ENCODE data around the gene RASGEF1B. TPM values are rescaled to one million over a fixed set of nuclear protein-coding genes. Genes with fewer than 3 reads are reported as not detected.
A peak's percentile ranks its signal among the peaks of the same experiment; 100 is the strongest.

Gene RASGEF1B
- total RNA-seq (10 to 100 TPM in 4 of 9 donors, 1 to 10 TPM in 5; 6.0 to 27.2 (median 8.9) TPM), polyA plus RNA-seq (10 to 100 TPM in 1 of 3 donors, 1 to 10 TPM in 2; 5.6 to 13.9 (median 7.1) TPM)
- long read RNA-seq, donor 1 = 0 reads
- long read RNA-seq, donor 2 = 0 reads
- long read RNA-seq, donor 3 = 0 reads
- long read RNA-seq, donor 4, partial matches to known transcripts = 0 of 10 reads
- long read RNA-seq, donor 4, other reads (novel, unspliced or antisense) = 10 of 10 reads
- long read RNA-seq, donor 5, partial matches to known transcripts = 0 of 1 reads
- long read RNA-seq, donor 5, other reads (novel, unspliced or antisense) = 0 of 1 reads
- long read RNA-seq, donor 6, partial matches to known transcripts = 0 of 9 reads
- long read RNA-seq, donor 6, other reads (novel, unspliced or antisense) = 9 of 9 reads
- long read RNA-seq, donor 7 = 0 reads
- long read RNA-seq, donor 8 = 0 reads
- long read RNA-seq, donor 9 = 0 reads
- long read RNA-seq, donor 10, full-length matches to known transcripts = 1 of 1 reads
- long read RNA-seq, donor 10, partial matches to known transcripts = 0 of 1 reads
- long read RNA-seq, donor 10, other reads (novel, unspliced or antisense) = 0 of 1 reads

- Histone ChIP-seq H3K9me3 (replicated peaks in 1 of 3) (no peaks in the 10 kb centered on the region), H3K4me3 (peak within 1 kb of the TSS; percentile 37 to 91 (median 60)), H3K27me3 (no peaks in the 10 kb centered on the region), H3K36me3 (replicated peaks in 1 of 2) (no peaks in the 10 kb centered on the region), H3K4me1 (replicated peaks in 1 of 2) (peaks cover 0 to 23% of the 10 kb centered on the region in 2 donors), H3K27ac (peak within 1 kb of the TSS; percentile 48 to 92 (median 72))
- TF ChIP-seq POLR2A (IDR thresholded peaks at IDR 0.05) = peak; percentile 65 to 72
- TF ChIP-seq, protein P1, sequence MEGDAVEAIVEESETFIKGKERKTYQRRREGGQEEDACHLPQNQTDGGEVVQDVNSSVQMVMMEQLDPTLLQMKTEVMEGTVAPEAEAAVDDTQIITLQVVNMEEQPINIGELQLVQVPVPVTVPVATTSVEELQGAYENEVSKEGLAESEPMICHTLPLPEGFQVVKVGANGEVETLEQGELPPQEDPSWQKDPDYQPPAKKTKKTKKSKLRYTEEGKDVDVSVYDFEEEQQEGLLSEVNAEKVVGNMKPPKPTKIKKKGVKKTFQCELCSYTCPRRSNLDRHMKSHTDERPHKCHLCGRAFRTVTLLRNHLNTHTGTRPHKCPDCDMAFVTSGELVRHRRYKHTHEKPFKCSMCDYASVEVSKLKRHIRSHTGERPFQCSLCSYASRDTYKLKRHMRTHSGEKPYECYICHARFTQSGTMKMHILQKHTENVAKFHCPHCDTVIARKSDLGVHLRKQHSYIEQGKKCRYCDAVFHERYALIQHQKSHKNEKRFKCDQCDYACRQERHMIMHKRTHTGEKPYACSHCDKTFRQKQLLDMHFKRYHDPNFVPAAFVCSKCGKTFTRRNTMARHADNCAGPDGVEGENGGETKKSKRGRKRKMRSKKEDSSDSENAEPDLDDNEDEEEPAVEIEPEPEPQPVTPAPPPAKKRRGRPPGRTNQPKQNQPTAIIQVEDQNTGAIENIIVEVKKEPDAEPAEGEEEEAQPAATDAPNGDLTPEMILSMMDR (IDR thresholded peaks at IDR 0.05) = no peak
- intact Hi-C loops (cut with DNase I) = no loop called here
- DNase-seq = peak; percentile 85 to 93 (median 88)
- WGBS, 4 donors = 0 to 1% (median 0%) methylated on average over 22 to 71 of the region's 71 CpGs
These were observed at the start of gene RASGEF1B for GRCh38 chr4:81471588-81472280. TSS of gene RASGEF1B (minus strand) at chr4:81471907. CDS start at chr4:81459508, 12,399 bp downstream.

- no peak overlapping the region for H3K27ac ChIP-seq
- H3K9me3 ChIP-seq (replicated peaks in 1 of 3) = no peaks in the 10 kb centered on the region
- intact Hi-C loops (cut with DNase I) = no loop called here
- no peak overlapping the region for H3K4me3 ChIP-seq
- no peaks in the 10 kb centered on the region for H3K27me3 ChIP-seq
- H3K4me1 ChIP-seq (replicated peaks in 1 of 2) = no peaks in the 10 kb centered on the region
- H3K36me3 ChIP-seq (replicated peaks in 1 of 2) = no peaks in the 10 kb centered on the region
- TF ChIP-seq, protein P1 (IDR thresholded peaks at IDR 0.05) = no peak
- no peak for TF ChIP-seq POLR2A (IDR thresholded peaks at IDR 0.05)
- DNase-seq = no peak
- WGBS, 4 donors = 65 to 71% (median 69%) methylated on average over 6 of the region's 6 CpGs
These were observed 48.1 kb upstream of the RASGEF1B start for GRCh38 chr4:81519856-81520255.

GRCh38 chr4:81519427-81519773, 47.7 kb upstream of the RASGEF1B start:
- no peaks in the 10 kb centered on the region for H3K9me3 ChIP-seq (replicated peaks in 1 of 3)
- intact Hi-C loops (cut with DNase I) = no loop called here
- WGBS, 4 donors = 85 to 96% (median 94%) methylated on average over 3 of the region's 3 CpGs
- H3K36me3 ChIP-seq (replicated peaks in 1 of 2) = no peaks in the 10 kb centered on the region
- no peaks in the 10 kb centered on the region for H3K27me3 ChIP-seq
- TF ChIP-seq, protein P1 (IDR thresholded peaks at IDR 0.05) = no peak
- no peak for TF ChIP-seq POLR2A (IDR thresholded peaks at IDR 0.05)
- H3K27ac ChIP-seq = no peak overlapping the region
- DNase-seq = no peak
- H3K4me3 ChIP-seq = no peak overlapping the region
- no peaks in the 10 kb centered on the region for H3K4me1 ChIP-seq (replicated peaks in 1 of 2)

- no peaks in the 10 kb centered on the region for H3K36me3 ChIP-seq (replicated peaks in 1 of 2)
- WGBS, 4 donors = 51 to 60% (median 59%) methylated on average over 6 of the region's 6 CpGs
- no peak overlapping the region for H3K4me3 ChIP-seq
- intact Hi-C loops (cut with DNase I) = no loop called here
- no peaks in the 10 kb centered on the region for H3K27me3 ChIP-seq
- DNase-seq = no peak
- no peaks in the 10 kb centered on the region for H3K9me3 ChIP-seq (replicated peaks in 1 of 3)
- TF ChIP-seq, protein P1 (IDR thresholded peaks at IDR 0.05) = no peak
- no peak for TF ChIP-seq POLR2A (IDR thresholded peaks at IDR 0.05)
- no peak overlapping the region for H3K27ac ChIP-seq
- H3K4me1 ChIP-seq (replicated peaks in 1 of 2) = no peaks in the 10 kb centered on the region
These were observed 47.2 kb upstream of the RASGEF1B start for GRCh38 chr4:81518762-81519426.
